ENCODE measurements around the gene KCNH2.

GRCh38 chr7:150896562-150897209 is 81.4 kb downstream of the KCNH2 start:
- TF ChIP-seq CTCF (IDR thresholded peaks at IDR 0.05) (no peak), EZH2 (IDR thresholded peaks at IDR 0.05; ENCODE audit: borderline replicate concordance, insufficient read depth, low read depth, low read length, poor library complexity, severe bottlenecking) (no peak)
